ENCODE measurements around the gene THSD7B.

Gene THSD7B

DNA sequence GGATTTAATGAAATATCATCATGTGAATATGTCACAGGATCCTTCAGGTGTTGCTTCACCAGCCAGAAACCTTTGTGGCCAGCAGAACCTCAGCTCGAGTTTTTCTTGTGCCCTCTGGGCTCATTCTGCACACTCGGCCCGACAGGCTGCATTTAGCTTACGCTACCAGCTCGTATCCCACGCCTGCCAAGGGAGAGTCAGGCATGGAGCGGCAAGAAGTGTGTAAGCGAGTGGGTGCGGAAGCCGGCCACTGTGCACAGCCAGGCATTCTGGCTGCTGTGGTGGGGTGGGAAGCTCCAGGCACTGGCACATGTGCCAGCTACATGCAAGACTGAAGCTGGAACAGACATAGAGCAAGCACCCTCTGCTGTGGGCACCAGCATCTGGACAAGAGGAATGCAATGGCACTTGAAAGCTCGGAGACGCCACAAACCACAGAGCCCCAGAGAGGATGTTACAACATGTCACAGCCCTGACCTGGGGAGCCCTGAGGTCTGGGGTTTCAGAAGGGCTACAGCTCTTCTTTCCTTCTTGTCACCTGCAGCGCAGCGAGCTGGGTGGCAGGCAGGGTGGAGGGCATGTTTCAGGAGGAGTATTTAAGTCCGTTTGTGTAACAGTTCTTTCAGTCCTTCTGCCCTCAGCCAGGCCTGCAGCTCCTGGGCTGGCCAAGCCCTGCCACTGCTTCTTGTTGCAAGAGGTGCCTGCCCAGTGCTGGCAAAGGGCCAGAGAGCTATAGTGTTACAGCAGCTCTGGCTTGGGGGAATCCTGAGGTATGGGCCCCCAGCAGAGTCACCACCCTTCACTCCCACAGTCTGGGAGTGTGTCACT, 941.7 kb downstream of the THSD7B start:
- DNase-seq (ENCODE audit: low read depth), result no peak

DNA sequence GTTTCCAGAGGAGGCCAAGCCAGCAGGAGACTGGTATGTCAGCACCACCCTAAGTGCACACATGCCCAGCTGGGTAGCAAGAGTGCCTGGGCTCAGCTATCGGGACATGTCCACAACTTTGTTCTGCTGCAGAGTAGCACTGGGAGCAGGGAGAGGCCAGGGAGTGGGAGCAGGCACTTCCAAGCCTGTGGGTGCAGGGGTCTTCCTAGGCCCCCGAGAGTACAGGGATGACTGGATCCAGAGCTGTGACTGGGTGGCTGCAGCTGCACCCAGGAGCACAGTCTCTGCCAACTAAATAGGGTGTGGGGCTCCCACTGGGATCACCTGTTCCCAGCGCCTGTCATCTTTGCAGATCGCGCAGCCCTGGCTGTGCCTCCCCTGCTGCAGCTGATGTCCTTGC, 943.0 kb downstream of the THSD7B start:
- DNase-seq (ENCODE audit: low read depth), result no peak

DNA sequence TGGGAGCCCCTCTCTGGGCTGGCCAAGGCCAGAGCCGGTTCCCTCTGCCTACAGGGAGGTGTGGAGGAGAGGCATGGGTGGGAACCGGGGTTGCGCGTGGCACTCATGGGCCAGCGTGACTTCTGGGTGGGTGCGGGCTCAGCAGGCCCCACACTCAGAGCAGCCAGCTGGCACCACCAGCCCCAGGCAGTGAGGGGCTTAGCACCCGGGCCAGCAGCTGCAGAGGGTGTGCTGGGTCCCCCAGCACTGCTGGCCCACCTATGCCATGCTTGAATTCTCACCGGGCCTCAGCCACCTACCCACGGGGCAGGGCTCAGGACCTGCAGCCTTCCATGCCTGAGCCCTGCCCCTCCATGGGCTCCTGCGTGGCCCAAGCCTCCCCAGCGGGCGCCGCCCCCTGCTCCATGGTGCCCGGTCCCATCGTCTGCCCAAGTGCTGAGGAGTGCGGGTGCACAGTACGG, 950.4 kb downstream of the THSD7B start:
- DNase-seq (ENCODE audit: low read depth), result no peak

DNA sequence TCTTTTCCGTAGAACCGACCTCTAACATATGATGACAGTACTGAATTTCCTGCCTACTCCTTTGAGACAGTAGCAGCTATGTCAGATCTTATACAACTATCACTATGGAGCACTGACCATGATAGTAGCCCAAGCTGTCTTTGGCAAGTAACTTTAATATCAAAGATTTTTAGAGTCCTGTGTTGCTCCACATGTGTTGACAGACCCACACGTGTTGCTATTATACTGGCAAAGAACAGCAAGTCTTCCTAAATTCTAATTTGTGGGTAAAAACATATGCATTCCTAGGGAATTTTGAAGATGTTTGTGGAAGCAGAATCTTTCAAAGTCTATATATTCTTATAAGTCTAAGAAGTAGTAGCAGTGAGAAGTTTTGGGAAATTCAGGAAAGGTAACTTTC, 953.4 kb downstream of the THSD7B start:
- no peak for DNase-seq (ENCODE audit: low read depth)

DNA sequence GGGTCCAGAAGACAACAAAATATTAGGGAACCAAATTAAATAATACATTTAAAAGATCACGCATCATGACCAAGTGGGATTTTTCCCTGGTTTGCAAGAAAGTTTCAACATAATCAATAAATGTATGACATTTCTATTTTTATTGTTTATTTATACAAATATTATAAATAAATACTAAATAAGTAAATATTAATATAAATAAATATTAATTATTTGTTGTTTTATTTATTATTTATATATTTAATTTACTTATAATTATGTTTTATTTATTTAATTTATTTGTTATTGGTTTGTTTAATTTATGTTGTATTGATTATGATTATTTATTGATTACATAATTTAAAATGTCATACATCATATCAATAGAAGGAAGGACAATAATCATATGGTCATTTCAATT, 956.4 kb downstream of the THSD7B start:
- no peak for DNase-seq (ENCODE audit: low read depth)

DNA sequence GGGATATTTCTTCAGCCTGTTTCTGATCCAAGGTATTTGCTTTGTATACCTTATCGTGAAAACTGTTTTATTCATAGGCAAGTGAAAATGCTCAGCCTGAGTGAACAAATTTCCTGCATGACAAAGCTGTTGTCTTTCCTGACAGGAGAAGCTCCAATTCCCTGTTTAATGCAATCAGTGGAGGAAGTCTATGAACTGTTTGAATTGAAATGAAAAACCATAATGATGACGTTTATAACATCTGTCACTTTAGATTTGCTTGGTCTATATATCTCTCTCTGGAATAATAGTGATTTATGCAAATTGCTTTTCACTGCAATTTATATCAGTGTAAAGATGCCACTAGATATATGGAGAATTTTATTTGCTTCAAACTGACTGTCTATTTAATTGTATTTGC, 959.6 kb downstream of the THSD7B start:
- DNase-seq (ENCODE audit: low read depth), result no peak

All from stimulated activated CD4-positive, alpha-beta T cell treated with anti-CD3 and anti-CD28 coated beads, Interleukin-2, amount 100 ng/mL, for 4 hours (primary cell).